GM23338 (cell line): Measurements from ENCODE around the gene FMO2. TPM values are rescaled to one million over a fixed set of nuclear protein-coding genes. Genes with fewer than 3 reads are reported as not detected.

ENCODE experiments used
- ATAC-seq: fragments of 200-7000 bp; cut with Tn5 transposase; 3 replicates; pipeline ENCODE4 v1.9.1; 2020
- DNase-seq: peaks from one replicate; pipeline ENCODE4 v3.0.0-alpha.2; 2015; ENCODE audit warnings: low spot score
- H2AFZ ChIP-seq: fragments of 200-600 bp; sonication (generic); 2 replicates; pipeline ENCODE4 v1.8.0; 2016; ENCODE audit warnings: antibody characterized with exemption, mild to moderate bottlenecking, moderate library complexity
- H3F3A ChIP-seq: fragments of 200-600 bp; sonication (generic); replicated peaks from 2 replicates; pipeline ENCODE4 v1.8.0; 2017; ENCODE audit warnings: antibody characterized with exemption, mixed run types, low read depth
- H3K27ac ChIP-seq: fragments of 200-600 bp; sonication (generic); 2 replicates; pipeline ENCODE4 v1.6.1; 2016; ENCODE audit warnings: low read depth
- H3K27me3 ChIP-seq: fragments of 200-600 bp; sonication (generic); 2 replicates; pipeline ENCODE4 v1.8.0; 2016; ENCODE audit warnings: mild to moderate bottlenecking, mixed run types, moderate library complexity; ENCODE audit not compliant: insufficient read depth
- H3K36me3 ChIP-seq: fragments of 200-600 bp; sonication (generic); 2 replicates; pipeline ENCODE4 v1.8.0; 2016; ENCODE audit warnings: mild to moderate bottlenecking; ENCODE audit not compliant: insufficient read depth
- H3K4me1 ChIP-seq: fragments of 200-600 bp; sonication (generic); 2 replicates; pipeline ENCODE4 v1.8.0; 2016; ENCODE audit warnings: mild to moderate bottlenecking, moderate library complexity; ENCODE audit not compliant: insufficient read depth
- H3K4me2 ChIP-seq: fragments of 200-600 bp; sonication (generic); 2 replicates; pipeline ENCODE4 v1.7.1; 2017; ENCODE audit warnings: mixed run types
- H3K4me3 ChIP-seq: fragments of 200-600 bp; sonication (generic); 2 replicates; pipeline ENCODE4 v1.6.1; 2016; ENCODE audit warnings: mixed run types
- H3K79me2 ChIP-seq: fragments of 200-600 bp; sonication (generic); replicated peaks from 2 replicates; pipeline ENCODE4 v1.8.0; 2017; ENCODE audit warnings: mild to moderate bottlenecking; ENCODE audit not compliant: insufficient read depth
- H3K9me2 ChIP-seq: fragments of 200-600 bp; sonication (generic); 2 replicates; pipeline ENCODE4 v1.8.0; 2017; ENCODE audit not compliant: insufficient read depth
- H4K20me1 ChIP-seq: fragments of 200-600 bp; sonication (generic); replicated peaks from 2 replicates; pipeline ENCODE4 v1.8.0; 2017; ENCODE audit warnings: mild to moderate bottlenecking; ENCODE audit not compliant: insufficient read depth
- H3K27ac Mint-ChIP-seq: 2 replicates; pipeline ENCODE4 v1.8.0; 2020; ENCODE audit warnings: inconsistent platforms, mild to moderate bottlenecking, moderate library complexity, mixed read lengths
- H3K27me3 Mint-ChIP-seq: 3 replicates; pipeline ENCODE4 v1.8.0; 2022; ENCODE audit warnings: low read depth, mild to moderate bottlenecking, moderate library complexity, mixed read lengths, inconsistent platforms; ENCODE audit not compliant: insufficient read depth, poor library complexity
- H3K36me3 Mint-ChIP-seq: 3 replicates; pipeline ENCODE4 v1.8.0; 2021; ENCODE audit warnings: low read depth, mild to moderate bottlenecking, inconsistent platforms, moderate library complexity, mixed read lengths
- H3K4me1 Mint-ChIP-seq: 3 replicates; pipeline ENCODE4 v1.8.0; 2020; ENCODE audit warnings: mild to moderate bottlenecking, inconsistent platforms, mixed read lengths
- H3K4me3 Mint-ChIP-seq: 3 replicates; pipeline ENCODE4 v1.8.0; 2021; ENCODE audit warnings: moderate library complexity, mild to moderate bottlenecking, inconsistent platforms, mixed read lengths
- H3K9me3 Mint-ChIP-seq: 3 replicates; pipeline ENCODE4 v1.8.0; 2020; ENCODE audit warnings: moderate library complexity, mild to moderate bottlenecking, inconsistent platforms, mixed read lengths
- EZH2 ChIP-seq: fragments of 200-600 bp; sonication (generic); IDR thresholded peaks from one replicate; pipeline ENCODE4 v1.8.0; 2017; ENCODE audit warnings: antibody characterized with exemption, mild to moderate bottlenecking, low read depth; ENCODE audit not compliant: unreplicated experiment
- JUNB ChIP-seq: IDR thresholded peaks from one replicate; pipeline ENCODE4 v1.6.1; 2016; ENCODE audit warnings: antibody characterized with exemption; ENCODE audit not compliant: unreplicated experiment
- NANOG ChIP-seq: IDR thresholded peaks from 2 replicates; pipeline ENCODE4 v1.6.1; 2016; ENCODE audit warnings: antibody characterized with exemption, borderline replicate concordance
- polyA plus RNA-seq: library from polyadenylated mRNA; unstranded; fragments of >200 nt; fragmentation: Nextera tagmentation; extraction: Ambion mirVana; gene quantifications from 2 replicates; pipeline ENCODE4 v1.2.1, GENCODE V29; 2016
- total RNA-seq: library from RNA; depleted of rRNA; stranded (reverse); fragments of >200 nt; shearing (Covaris generic); gene quantifications from 2 replicates; pipeline ENCODE4 v1.2.3, GENCODE V29; 2014
- TF ChIP-seq, protein P1 (sequence below), 2 experiments: fragments of 200-600 bp in 1 of 2; sonication (generic) in 1 of 2; conservative IDR thresholded peaks; 2 replicates each; pipeline versions ENCODE4 v1.5.1 to v1.6.1; 2016 to 2017; ENCODE audit warnings: antibody characterized with exemption in 2 of 2, low read depth in 2 of 2, mild to moderate bottlenecking in 2 of 2, moderate library complexity in 1 of 2
- TF ChIP-seq, protein P2 (sequence below): IDR thresholded peaks from one replicate; pipeline ENCODE4 v1.6.1; 2018; ENCODE audit warnings: antibody characterized with exemption; ENCODE audit not compliant: unreplicated experiment

Gene FMO2
- total and polyA plus RNA-seq, 2 experiments from 2014 or later: 0.31 TPM; not detected in 1

GRCh38 chr1:171251042-171251951 lies 66.2 kb downstream of the FMO2 start:
- Histone ChIP-seq H3K9me2 (no peaks in the 10 kb centered on the region), H3K79me2 (no peaks in the 10 kb centered on the region), H3K27me3 (peaks cover 48% of the 10 kb centered on the region), H3F3A (0 out of 2 replicates have a peak, but pooled peaks cover 4% of the 10 kb centered on the region), H4K20me1 (no peaks in the 10 kb centered on the region), H3K36me3 (no peaks in the 10 kb centered on the region), H3K4me1 (peaks cover 43% of the 10 kb centered on the region), H2AFZ (no peak overlapping the region), H3K4me2 (peak overlapping the region; percentile 86), H3K27ac (no peak overlapping the region), H3K4me3 (peak overlapping the region; percentile 50)
- peak; percentile 72 for DNase-seq
- peak; percentile 78 for ATAC-seq
- TF ChIP-seq, protein P1, sequence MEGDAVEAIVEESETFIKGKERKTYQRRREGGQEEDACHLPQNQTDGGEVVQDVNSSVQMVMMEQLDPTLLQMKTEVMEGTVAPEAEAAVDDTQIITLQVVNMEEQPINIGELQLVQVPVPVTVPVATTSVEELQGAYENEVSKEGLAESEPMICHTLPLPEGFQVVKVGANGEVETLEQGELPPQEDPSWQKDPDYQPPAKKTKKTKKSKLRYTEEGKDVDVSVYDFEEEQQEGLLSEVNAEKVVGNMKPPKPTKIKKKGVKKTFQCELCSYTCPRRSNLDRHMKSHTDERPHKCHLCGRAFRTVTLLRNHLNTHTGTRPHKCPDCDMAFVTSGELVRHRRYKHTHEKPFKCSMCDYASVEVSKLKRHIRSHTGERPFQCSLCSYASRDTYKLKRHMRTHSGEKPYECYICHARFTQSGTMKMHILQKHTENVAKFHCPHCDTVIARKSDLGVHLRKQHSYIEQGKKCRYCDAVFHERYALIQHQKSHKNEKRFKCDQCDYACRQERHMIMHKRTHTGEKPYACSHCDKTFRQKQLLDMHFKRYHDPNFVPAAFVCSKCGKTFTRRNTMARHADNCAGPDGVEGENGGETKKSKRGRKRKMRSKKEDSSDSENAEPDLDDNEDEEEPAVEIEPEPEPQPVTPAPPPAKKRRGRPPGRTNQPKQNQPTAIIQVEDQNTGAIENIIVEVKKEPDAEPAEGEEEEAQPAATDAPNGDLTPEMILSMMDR (conservative IDR thresholded peaks at IDR 0.05; ENCODE audit: low read depth in 2 of 2): peak; percentile 53 to 58
- TF ChIP-seq, protein P2, sequence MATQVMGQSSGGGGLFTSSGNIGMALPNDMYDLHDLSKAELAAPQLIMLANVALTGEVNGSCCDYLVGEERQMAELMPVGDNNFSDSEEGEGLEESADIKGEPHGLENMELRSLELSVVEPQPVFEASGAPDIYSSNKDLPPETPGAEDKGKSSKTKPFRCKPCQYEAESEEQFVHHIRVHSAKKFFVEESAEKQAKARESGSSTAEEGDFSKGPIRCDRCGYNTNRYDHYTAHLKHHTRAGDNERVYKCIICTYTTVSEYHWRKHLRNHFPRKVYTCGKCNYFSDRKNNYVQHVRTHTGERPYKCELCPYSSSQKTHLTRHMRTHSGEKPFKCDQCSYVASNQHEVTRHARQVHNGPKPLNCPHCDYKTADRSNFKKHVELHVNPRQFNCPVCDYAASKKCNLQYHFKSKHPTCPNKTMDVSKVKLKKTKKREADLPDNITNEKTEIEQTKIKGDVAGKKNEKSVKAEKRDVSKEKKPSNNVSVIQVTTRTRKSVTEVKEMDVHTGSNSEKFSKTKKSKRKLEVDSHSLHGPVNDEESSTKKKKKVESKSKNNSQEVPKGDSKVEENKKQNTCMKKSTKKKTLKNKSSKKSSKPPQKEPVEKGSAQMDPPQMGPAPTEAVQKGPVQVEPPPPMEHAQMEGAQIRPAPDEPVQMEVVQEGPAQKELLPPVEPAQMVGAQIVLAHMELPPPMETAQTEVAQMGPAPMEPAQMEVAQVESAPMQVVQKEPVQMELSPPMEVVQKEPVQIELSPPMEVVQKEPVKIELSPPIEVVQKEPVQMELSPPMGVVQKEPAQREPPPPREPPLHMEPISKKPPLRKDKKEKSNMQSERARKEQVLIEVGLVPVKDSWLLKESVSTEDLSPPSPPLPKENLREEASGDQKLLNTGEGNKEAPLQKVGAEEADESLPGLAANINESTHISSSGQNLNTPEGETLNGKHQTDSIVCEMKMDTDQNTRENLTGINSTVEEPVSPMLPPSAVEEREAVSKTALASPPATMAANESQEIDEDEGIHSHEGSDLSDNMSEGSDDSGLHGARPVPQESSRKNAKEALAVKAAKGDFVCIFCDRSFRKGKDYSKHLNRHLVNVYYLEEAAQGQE: no peak
- TF ChIP-seq NANOG: peak; percentile 87
- Mint-ChIP-seq H3K36me3 (no peaks in the 10 kb centered on the region), H3K27me3 (peaks cover 2% of the 10 kb centered on the region), H3K4me3 (peak overlapping the region; percentile 80), H3K9me3 (no peaks in the 10 kb centered on the region; the same call in 2 of the 3 replicates), H3K27ac (no peak overlapping the region), H3K4me1 (peaks cover 32% of the 10 kb centered on the region)

DNA sequence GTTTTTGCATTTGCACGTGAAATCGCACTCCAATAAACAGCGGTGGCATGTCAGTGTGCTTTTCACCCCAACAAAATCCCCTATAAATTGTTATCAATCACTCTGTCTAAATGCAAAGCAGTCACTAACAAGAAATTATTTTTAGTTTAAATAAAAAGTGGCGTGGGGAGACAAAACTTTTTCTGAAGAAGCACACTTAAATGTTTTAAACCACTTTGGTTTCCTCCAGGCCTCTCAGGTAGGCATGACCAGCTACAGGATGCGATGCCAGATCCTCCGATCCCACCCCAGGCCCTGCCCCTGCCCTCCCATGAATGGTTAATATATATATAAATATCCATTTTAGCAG lies 66.8 kb downstream of the FMO2 start:
- H3K4me2 ChIP-seq: peak overlapping the region; percentile 86
- no peaks in the 10 kb centered on the region for H3K79me2 ChIP-seq
- H2AFZ ChIP-seq: no peak overlapping the region
- Mint-ChIP-seq H3K9me3 (no peaks in the 10 kb centered on the region; the same call in 2 of the 3 replicates), H3K4me3 (peak overlapping the region; percentile 80; the same call in 2 of the 3 replicates), H3K36me3 (no peaks in the 10 kb centered on the region), H3K27me3 (peaks cover 2% of the 10 kb centered on the region), H3K4me1 (peaks cover 32% of the 10 kb centered on the region), H3K27ac (no peak overlapping the region)
- no peaks in the 10 kb centered on the region for H4K20me1 ChIP-seq
- no peak for ATAC-seq
- DNase-seq: no peak
- H3K4me1 ChIP-seq: peaks cover 43% of the 10 kb centered on the region
- H3K9me2 ChIP-seq: no peaks in the 10 kb centered on the region
- H3K36me3 ChIP-seq: no peaks in the 10 kb centered on the region
- TF ChIP-seq EZH2: no peak
- TF ChIP-seq JUNB: no peak
- peaks cover 48% of the 10 kb centered on the region for H3K27me3 ChIP-seq
- no peak overlapping the region for H3K27ac ChIP-seq
- peak overlapping the region; percentile 50 for H3K4me3 ChIP-seq
- H3F3A ChIP-seq: 0 out of 2 replicates have a peak, but pooled peaks cover 4% of the 10 kb centered on the region
